HEK293T (cell line): Measurements from ENCODE around the gene TIMM17B.

ENCODE experiments used
- CTCF ChIA-PET: fragments of 350-600 bp; formaldehyde crosslinking; extraction: SDS; loops from one replicate; lab custom pipeline; 2021; ENCODE audit warnings: antibody characterized with exemption, inconsistent platforms; lab: Yijun Ruan, JAX
- POLR2A ChIA-PET: fragments of 350-600 bp; formaldehyde crosslinking; extraction: SDS; loops from one replicate; lab custom pipeline; 2020; ENCODE audit warnings: antibody characterized with exemption, inconsistent platforms; lab: Yijun Ruan, JAX
- DNase-seq: peaks from one replicate; pipeline ENCODE4 v3.0.0; 2012; ENCODE audit warnings: mixed read lengths; ENCODE audit errors: extremely low spot score
- ARNT ChIP-seq: fragments of 450-650 bp; IDR thresholded peaks from 2 replicates; pipeline ENCODE4 v1.6.1; 2017; ENCODE audit warnings: mild to moderate bottlenecking
- BHLHE40 ChIP-seq: fragments of 450-650 bp; IDR thresholded peaks from 2 replicates; pipeline ENCODE4 v1.6.1; 2016; ENCODE audit warnings: mild to moderate bottlenecking, moderate library complexity, borderline replicate concordance
- CTBP1 ChIP-seq: fragments of 450-650 bp; IDR thresholded peaks from 2 replicates; pipeline ENCODE4 v1.6.1; 2016; ENCODE audit warnings: borderline replicate concordance
- ELF4 ChIP-seq: fragments of 450-650 bp; IDR thresholded peaks from 2 replicates; pipeline ENCODE4 v1.6.1; 2017; ENCODE audit warnings: antibody characterized with exemption
- FOXA1 ChIP-seq: fragments of 450-650 bp; IDR thresholded peaks from 2 replicates; pipeline ENCODE4 v1.6.1; 2016; ENCODE audit warnings: mild to moderate bottlenecking
- FOXK2 ChIP-seq: fragments of 450-650 bp; IDR thresholded peaks from 2 replicates; pipeline ENCODE4 v1.6.1; 2016; ENCODE audit warnings: mild to moderate bottlenecking
- FOXM1 ChIP-seq: fragments of 450-650 bp; IDR thresholded peaks from 2 replicates; pipeline ENCODE4 v1.6.1; 2017; ENCODE audit warnings: mild to moderate bottlenecking, borderline replicate concordance
- HDGF ChIP-seq: fragments of 450-650 bp; IDR thresholded peaks from 2 replicates; pipeline ENCODE4 v1.6.1; 2017; ENCODE audit warnings: antibody characterized with exemption, borderline replicate concordance
- L3MBTL2 ChIP-seq: fragments of 450-650 bp; conservative IDR thresholded peaks from 2 replicates; pipeline ENCODE4 v1.6.1; 2016; ENCODE audit warnings: mild to moderate bottlenecking
- LEF1 ChIP-seq: fragments of 450-650 bp; IDR thresholded peaks from 2 replicates; pipeline ENCODE4 v1.6.1; 2017; ENCODE audit warnings: mild to moderate bottlenecking, borderline replicate concordance
- NFRKB ChIP-seq: fragments of 450-650 bp; IDR thresholded peaks from 2 replicates; pipeline ENCODE4 v1.6.1; 2016; ENCODE audit warnings: mild to moderate bottlenecking, moderate library complexity
- SP1 ChIP-seq: fragments of 450-650 bp; IDR thresholded peaks from 2 replicates; pipeline ENCODE4 v1.6.1; 2017
- SUZ12 ChIP-seq: fragments of 450-650 bp; IDR thresholded peaks from 2 replicates; pipeline ENCODE4 v1.6.1; 2016; ENCODE audit warnings: mild to moderate bottlenecking
- TARDBP ChIP-seq: fragments of 450-650 bp; IDR thresholded peaks from 2 replicates; pipeline ENCODE4 v1.6.1; 2016
- ZNF384 ChIP-seq: fragments of 450-650 bp; IDR thresholded peaks from 2 replicates; pipeline ENCODE4 v1.6.1; 2016
- TF ChIP-seq, protein P1 (sequence below): fragments of 450-650 bp; IDR thresholded peaks from 2 replicates; pipeline ENCODE4 v1.6.1; 2016

The TIMM17B gene

DNA sequence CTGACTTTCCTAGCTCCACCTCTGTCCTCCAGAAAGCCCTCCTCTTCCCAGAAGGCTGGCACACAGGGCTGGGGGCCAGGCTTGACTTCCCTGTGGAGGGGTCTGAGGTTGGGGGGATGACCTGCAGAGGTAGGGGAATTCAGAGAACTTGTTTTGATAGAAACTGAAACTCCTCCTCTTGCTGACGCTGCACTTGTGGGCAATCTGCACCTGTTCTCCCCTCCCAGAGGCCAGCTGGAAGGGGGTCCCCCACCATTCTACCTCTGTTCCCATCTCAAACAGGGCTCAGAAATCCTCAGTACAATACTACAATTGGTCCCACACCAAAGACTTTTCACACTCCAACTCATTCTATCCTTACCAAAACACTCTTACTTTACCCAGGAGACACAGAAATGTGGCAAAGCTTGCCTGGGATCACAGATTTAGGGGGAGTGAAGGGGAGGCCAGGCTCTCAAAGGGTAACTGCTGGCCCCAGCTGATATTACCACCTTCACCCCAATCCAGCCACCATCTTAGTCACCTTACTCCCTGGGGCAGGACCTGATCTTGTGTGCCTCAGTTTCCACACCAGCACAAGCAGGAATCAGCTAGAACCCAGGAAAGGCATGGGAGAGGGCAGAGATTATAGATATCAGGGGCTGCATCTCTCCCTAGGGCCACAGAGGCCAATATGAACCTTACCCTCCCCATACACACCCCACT is 41.3 kb upstream of the TIMM17B start:
- ChIA-PET CTCF (interaction anchor here (0.7 kb wide), 1 partner anchor 168 kb away, joined by 3 read pairs; no protein-coding TSS in a partner anchor), POLR2A (no interaction called here)
- TF ChIP-seq L3MBTL2 (no peak), SP1 (no peak), FOXK2 (no peak), ELF4 (no peak), BHLHE40 (no peak), NFRKB (no peak), FOXA1 (no peak), HDGF (no peak), SUZ12 (no peak), LEF1 (no peak), FOXM1 (no peak), TARDBP (no peak), CTBP1 (no peak), ZNF384 (no peak)
- TF ChIP-seq, protein P1, sequence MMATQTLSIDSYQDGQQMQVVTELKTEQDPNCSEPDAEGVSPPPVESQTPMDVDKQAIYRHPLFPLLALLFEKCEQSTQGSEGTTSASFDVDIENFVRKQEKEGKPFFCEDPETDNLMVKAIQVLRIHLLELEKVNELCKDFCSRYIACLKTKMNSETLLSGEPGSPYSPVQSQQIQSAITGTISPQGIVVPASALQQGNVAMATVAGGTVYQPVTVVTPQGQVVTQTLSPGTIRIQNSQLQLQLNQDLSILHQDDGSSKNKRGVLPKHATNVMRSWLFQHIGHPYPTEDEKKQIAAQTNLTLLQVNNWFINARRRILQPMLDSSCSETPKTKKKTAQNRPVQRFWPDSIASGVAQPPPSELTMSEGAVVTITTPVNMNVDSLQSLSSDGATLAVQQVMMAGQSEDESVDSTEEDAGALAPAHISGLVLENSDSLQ, result no peak
- no peak for DNase-seq

DNA sequence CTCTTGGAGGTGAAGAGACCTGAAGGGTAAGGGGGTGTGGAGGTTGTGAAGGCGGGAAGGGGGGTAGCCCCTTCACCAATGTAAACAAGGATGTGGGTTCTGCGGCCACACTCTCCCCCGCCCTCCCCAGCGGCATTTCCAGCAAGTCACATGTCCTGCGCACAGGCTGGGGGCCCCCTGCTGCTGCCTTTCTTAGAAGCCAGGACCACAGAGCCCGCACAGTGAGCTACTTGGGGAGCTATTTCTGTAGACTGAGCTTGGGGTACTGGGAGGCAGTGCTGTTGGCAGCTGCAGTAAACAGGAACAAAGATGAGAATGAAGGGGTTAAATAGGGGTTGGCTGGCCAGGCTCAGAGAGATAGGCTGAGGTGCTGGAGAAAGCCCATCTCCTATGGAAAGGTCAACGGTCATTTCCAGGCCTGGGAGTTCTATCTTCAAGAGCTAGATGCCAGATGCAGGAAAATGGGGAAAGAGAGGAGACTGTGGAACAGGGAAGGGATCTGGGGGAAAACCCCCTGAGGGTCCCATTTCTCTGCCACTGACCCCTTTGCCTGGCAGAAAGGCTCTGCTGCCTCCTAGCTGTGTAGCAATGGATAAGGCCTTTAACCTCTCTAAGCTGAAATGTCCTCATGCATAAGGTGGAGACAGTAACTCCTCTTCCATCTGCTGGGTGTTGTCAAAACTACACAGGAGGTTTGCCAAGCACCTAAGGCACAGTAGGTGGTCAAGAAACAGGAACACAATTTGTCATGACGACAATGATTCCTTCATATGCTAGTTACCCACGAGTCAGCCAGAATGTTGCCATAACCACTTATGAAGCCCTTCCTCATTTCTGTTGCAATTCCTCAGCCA is 39.7 kb upstream of the TIMM17B start:
- ChIA-PET CTCF (interaction anchor here (1.2 kb wide), 1 partner anchor 9 kb away, joined by 3 read pairs; no protein-coding TSS in a partner anchor), POLR2A (no interaction called here)
- no peak for DNase-seq
- TF ChIP-seq LEF1, result no peak

DNA sequence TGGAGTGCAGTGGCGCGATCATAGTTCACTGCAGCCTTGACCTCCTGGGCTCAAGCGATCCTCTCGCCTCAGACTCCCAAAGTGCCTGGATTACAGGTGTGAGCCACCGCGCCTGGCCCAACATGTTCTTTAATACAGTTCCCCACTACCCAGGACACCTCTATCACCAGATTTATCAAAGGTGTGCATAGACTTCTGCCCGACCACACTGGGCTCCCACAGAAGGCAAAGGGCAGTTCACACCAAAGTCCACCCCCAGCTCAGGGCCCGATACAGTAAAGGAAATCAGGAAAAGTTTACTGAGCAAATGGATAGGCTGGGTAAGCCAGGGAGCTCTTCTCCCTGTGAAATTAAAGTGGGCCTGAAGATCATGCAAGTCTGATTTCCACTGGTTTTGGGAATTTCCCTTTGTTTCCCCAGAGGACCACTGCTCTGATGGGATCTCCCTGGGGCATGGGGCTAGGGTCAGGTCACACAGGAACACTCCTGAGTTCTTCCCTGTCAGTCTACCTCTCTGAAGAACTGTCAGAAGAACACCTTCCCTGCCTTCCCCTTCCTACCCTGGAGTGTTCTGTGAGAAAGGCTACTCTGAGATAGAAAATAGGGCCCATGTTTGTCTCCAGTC is 39.0 kb upstream of the TIMM17B start:
- no peak for DNase-seq
- POLR2A ChIA-PET, result no interaction called here
- CTCF ChIA-PET, result interaction anchor here (1.2 kb wide), 1 partner anchor 10 kb away, joined by 3 read pairs; no protein-coding TSS in a partner anchor
- no peak for TF ChIP-seq ELF4
- no peak for TF ChIP-seq LEF1
- TF ChIP-seq L3MBTL2, result no peak
- no peak for TF ChIP-seq ZNF384
- TF ChIP-seq BHLHE40, result no peak

DNA sequence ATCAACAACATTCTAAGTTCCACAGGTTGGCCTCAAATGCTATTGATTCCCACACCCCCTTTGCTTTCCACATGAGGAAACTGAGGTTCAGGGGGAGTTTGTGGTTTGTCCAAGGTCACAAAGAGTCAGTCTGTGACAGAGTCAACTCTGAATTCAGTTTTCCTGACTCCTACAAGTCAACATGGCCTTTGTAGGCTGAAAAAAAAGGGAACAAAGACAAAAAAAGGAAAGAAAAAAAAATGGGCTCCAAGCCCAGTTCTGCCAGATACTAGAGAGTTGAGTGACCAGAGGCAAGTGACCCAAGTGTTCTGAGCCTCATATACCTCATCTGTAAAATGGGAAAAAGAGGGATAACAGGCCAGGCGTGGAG is 37.7 kb upstream of the TIMM17B start:
- POLR2A ChIA-PET, result no interaction called here
- CTCF ChIA-PET, result no interaction called here
- TF ChIP-seq BHLHE40 (no peak), SP1 (no peak), HDGF (no peak), NFRKB (no peak), L3MBTL2 (no peak), ARNT (no peak), CTBP1 (no peak), FOXA1 (no peak), TARDBP (no peak), ZNF384 (no peak), SUZ12 (no peak), FOXK2 (no peak), LEF1 (no peak), FOXM1 (no peak), ELF4 (no peak)
- TF ChIP-seq, protein P1, result no peak
- DNase-seq, result no peak

DNA sequence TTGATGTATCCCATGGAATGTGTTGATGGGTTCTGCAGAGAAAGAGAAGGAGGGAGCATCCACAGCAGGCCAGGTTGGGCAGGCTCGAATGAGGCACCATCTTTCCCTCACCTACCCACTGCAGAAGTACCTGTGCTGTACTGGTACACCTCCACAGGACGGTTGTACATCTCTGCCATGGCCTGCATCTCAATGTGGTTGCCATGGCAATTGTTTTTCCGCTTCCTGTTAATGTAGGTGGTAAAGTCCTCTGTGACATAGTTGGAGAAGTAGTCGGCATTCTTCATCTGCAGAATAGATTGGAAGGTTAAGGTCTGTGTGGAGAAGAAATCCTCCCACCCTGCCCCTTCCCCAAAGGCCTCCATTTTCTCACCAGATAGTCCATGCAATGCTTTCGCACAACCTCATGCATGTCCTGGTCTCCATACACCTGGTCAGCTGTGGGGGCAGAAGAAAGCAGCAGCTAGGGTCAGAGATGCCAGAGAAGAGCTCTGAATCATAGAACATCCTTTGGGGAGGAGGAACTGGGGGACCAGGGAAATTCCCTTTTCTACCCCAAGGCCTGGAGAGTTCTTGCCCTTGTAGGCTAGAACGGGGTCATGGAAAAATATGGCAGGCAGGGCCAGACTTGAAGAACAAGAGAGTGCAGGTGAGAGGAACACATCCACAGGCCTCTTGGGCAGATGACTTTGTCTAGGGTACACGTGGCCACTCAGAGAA is 37.2 kb upstream of the TIMM17B start:
- TF ChIP-seq BHLHE40 (no peak), L3MBTL2 (no peak), ARNT (no peak), CTBP1 (no peak), FOXA1 (no peak), FOXM1 (no peak), HDGF (no peak), TARDBP (no peak), SP1 (no peak), ZNF384 (no peak), ELF4 (no peak), LEF1 (no peak)
- TF ChIP-seq, protein P1, result no peak
- ChIA-PET CTCF (no interaction called here), POLR2A (no interaction called here)
- DNase-seq, result no peak
